BLaER1 treated with 17β-estradiol and CSF1 and Interleukin-3, amounts not matched to agents 10 nM and 100 nM (cell line): Measurements from ENCODE around the gene PSTK.

Experiments used
- H3K27ac ChIP-seq, 11 experiments: shearing (Covaris generic); formaldehyde crosslinking; 2 replicates each; pipeline ENCODE4 v1.8.1; 2022
- H3K27me3 ChIP-seq, 11 experiments: shearing (Covaris generic); formaldehyde crosslinking; 2 replicates each; pipeline ENCODE4 v1.8.1; 2022
- H3K36me3 ChIP-seq, 11 experiments: shearing (Covaris generic); formaldehyde crosslinking; 2 replicates each; pipeline ENCODE4 v1.8.1; 2022
- H3K4me1 ChIP-seq, 10 experiments: shearing (Covaris generic); formaldehyde crosslinking; 2 replicates each; pipeline ENCODE4 v1.8.1; 2022
- H3K4me2 ChIP-seq, 11 experiments: shearing (Covaris generic); formaldehyde crosslinking; 2 replicates each; pipeline ENCODE4 v1.8.1; 2022
- H3K4me3 ChIP-seq, 10 experiments: shearing (Covaris generic); formaldehyde crosslinking; 2 replicates each; pipeline ENCODE4 v1.8.1; 2022
- H3K9ac ChIP-seq, 11 experiments: shearing (Covaris generic); formaldehyde crosslinking; 2 replicates each; pipeline ENCODE4 v1.8.1; 2022
- H3K9me3 ChIP-seq, 11 experiments: shearing (Covaris generic); formaldehyde crosslinking; replicated peaks in 1 of 11; 2 replicates each; pipeline ENCODE4 v1.8.1; 2022
- H4K20me1 ChIP-seq, 11 experiments: shearing (Covaris generic); formaldehyde crosslinking; 2 replicates each; pipeline ENCODE4 v1.8.1; 2022
- Cebpa-rat ChIP-seq, 11 experiments: shearing (Covaris generic); IDR thresholded peaks; 2 replicates each; pipeline ENCODE4 v1.8.1; 2022

PSTK gene

DNA sequence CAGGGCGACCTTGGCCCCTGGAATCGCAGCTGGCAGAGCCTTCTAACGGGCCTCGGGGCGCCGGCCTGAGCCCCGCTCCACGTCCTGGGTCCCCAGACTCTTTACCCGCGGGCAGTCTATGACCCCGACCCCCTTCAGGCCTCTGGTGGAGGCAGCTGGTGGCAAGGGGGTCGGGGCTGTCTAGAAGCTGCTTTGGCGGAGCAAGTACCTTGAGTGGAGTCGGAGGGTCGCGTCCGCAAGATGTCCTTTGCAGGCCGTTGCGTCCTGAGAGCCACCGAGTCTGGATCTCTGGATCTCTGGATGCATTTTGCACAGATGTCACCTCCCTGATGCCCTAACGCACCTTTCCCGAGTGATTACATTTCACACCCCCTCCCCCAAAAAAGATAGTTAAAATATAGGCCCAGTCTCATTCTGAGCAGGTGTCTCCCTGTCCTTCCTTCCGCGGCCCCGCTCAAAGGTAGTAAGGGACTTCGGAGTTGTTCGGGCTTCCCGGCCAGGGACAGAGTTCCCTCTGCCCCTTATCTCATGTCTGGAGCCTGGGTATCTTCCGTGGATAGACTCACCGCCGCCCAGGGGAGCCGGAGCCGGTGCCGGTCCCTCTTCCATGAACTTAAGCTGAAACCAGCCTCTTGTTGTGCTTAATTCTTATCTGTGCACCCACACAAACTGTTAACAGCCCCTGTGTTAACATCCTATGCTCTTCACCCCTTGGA is 29.1 kb downstream of the PSTK start:
- Histone ChIP-seq H3K36me3 (peaks cover 3 to 37% (median 25%) of the 10 kb centered on the region in 11 experiments; a peak in 17 of 22 replicates), H3K4me1 (peaks cover 16 to 41% (median 35%) of the 10 kb centered on the region in 10 experiments), H3K27ac (peak overlapping the region; percentile 53 to 96 (median 76); a peak in 21 of 22 replicates), H3K9me3 (peaks cover 0 to 22% (median 17%) of the 10 kb centered on the region in 11 experiments; a peak in 18 of 22 replicates), H3K9ac (peak overlapping the region; percentile 89 to 98 (median 93)), H3K27me3 (no peaks in the 10 kb centered on the region), H3K4me2 (peak overlapping the region; percentile 87 to 100 (median 96)), H3K4me3 (peak overlapping the region; percentile 85 to 100 (median 97)), H4K20me1 (peaks cover 5 to 39% (median 24%) of the 10 kb centered on the region in 11 experiments; a peak in 13 of 22 replicates)
- TF ChIP-seq Cebpa-rat (IDR thresholded peaks at IDR 0.05) = no peak

DNA sequence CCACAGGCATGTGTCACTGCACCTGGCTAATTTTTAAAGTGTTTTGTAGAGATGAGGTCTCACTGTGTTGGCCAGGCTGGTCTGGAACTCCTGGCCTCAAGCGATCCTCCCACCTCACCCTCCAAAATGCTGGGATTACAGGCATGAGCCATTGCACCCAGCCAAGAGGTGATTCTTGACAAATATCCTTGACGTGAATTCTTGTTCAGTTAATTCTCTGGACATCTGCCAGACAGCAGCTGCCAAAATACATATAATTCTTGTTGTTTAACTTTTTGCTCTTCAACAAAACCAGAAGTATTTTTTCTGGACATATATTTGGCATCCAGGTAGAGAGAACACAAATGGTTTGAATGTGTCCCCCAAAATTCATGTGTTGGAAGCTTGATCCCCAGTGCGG is 31.8 kb downstream of the PSTK start:
- Histone ChIP-seq H3K4me3 (no peak overlapping the region), H3K27ac (no peak overlapping the region), H3K36me3 (peaks cover 0 to 33% (median 18%) of the 10 kb centered on the region in 11 experiments; a peak in 13 of 22 replicates), H3K4me1 (peaks cover 12 to 30% (median 23%) of the 10 kb centered on the region in 10 experiments), H3K9me3 (peaks cover 0 to 22% (median 17%) of the 10 kb centered on the region in 11 experiments; a peak in 18 of 22 replicates), H3K4me2 (no peak overlapping the region), H3K9ac (no peak overlapping the region), H3K27me3 (no peaks in the 10 kb centered on the region), H4K20me1 (peaks cover 0 to 14% (median 4%) of the 10 kb centered on the region in 11 experiments; a peak in 8 of 22 replicates)
- no peak for TF ChIP-seq Cebpa-rat (IDR thresholded peaks at IDR 0.05)

DNA sequence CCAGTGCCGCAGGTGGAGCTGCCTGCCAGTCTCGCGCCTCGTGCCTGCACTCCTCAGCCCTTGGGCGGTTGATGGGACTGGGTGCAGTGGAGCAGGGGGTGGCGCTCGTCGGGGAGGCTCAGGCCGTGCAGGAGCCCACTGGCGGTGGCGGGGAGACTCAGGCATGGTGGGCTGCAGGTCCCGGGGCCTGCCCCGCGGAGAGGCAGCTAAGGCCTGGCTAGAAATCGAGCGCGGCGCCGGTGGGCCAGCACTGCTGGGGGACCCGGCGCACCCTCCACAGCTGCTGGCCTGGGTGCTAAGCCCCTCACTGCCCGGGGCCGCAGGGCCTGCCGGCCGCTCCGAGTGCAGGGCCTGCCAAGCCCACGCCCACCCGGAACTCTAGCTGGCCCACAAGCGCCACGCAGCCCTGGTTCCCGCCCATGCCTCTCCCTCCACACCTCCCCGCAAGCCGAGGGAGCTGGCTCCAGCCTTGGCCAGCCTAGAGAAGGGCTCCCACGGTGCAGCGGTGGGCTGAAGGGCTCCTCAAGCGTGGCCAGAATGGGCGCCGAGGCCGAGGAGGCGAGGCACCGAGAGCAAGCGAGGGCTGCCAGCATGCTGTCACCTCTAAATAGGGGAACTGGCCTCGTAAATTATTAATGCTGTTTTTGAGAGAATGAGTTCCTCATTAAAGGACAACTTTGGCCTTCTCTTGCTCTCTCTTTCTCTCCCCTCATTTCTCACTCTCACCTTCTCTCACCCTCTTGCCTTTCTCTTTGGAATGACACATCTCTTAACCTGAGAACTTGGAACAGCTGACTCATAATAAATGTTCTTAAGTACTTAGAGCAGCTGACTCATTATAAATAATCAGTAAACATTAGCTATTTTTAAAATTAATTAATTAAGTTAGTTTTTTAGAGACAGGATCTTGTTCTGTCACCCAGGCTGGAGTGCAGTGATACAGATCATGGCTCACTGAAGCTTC is 33.5 kb downstream of the PSTK start:
- Histone ChIP-seq H3K36me3 (peaks cover 0 to 33% (median 18%) of the 10 kb centered on the region in 11 experiments; a peak in 13 of 22 replicates), H4K20me1 (no peaks in the 10 kb centered on the region; a peak in 3 of 22 replicates), H3K27me3 (no peaks in the 10 kb centered on the region), H3K9me3 (peaks cover 0 to 22% (median 17%) of the 10 kb centered on the region in 11 experiments; a peak in 18 of 22 replicates), H3K4me2 (no peak overlapping the region), H3K4me1 (peaks cover 7 to 24% (median 16%) of the 10 kb centered on the region in 10 experiments; a peak in 18 of 20 replicates), H3K4me3 (no peak overlapping the region), H3K27ac (no peak overlapping the region), H3K9ac (no peak overlapping the region)
- no peak for TF ChIP-seq Cebpa-rat (IDR thresholded peaks at IDR 0.05)

DNA sequence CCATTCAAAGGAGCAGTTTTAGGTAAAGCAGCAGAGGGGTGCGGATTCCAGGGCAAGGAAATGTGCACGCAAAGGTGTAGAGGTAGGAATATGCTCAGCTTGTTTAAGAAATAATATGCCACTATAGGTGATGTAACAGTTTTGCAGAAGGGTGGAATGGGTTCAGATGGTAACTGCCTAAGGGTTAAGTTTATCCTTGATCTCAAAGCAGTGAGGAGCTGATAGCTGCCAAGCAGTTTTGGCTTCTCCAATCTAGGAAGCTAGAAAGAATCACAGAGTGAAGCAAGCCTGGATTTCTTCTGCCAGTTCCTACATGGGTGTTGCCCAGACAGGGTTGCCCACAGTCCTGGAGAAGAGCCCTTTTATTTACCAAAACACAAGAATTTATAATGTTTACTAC is 34.6 kb downstream of the PSTK start:
- H3K4me1 ChIP-seq = peaks cover under 1 to 14% (median 9%) of the 10 kb centered on the region in 10 experiments; a peak in 18 of 20 replicates
- peaks cover 0 to 33% (median 18%) of the 10 kb centered on the region in 11 experiments; a peak in 13 of 22 replicates for H3K36me3 ChIP-seq
- no peak for TF ChIP-seq Cebpa-rat (IDR thresholded peaks at IDR 0.05)

DNA sequence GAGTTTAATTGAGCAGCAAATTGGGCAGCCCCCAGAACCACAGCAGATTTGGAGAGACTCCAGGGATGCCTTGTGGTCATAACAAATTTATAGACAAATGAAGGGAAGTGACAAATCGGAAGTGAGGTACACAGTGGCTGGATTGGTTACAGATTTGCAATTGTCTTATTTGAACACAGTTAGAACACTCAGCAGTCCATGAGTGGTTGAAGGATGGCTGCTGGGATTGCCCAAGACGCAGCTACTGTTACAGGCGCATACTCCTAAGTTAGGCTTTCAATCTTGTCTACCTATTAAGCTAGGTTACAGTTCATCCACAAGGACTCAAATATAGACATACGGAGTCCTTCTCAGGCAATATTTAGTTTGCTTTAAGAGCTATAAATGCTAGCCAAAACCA is 36.0 kb downstream of the PSTK start:
- Histone ChIP-seq H3K4me3 (no peak overlapping the region), H4K20me1 (no peaks in the 10 kb centered on the region; a peak in 2 of 22 replicates), H3K9ac (no peak overlapping the region)

More for the DNA sequence above, 34.6 kb downstream of the PSTK start:
- no peak overlapping the region for H3K9ac ChIP-seq
- H3K9me3 ChIP-seq = peaks cover 0 to 22% (median 17%) of the 10 kb centered on the region in 11 experiments; a peak in 18 of 22 replicates
- H3K4me2 ChIP-seq = no peak overlapping the region
- no peaks in the 10 kb centered on the region; a peak in 2 of 22 replicates for H4K20me1 ChIP-seq
- no peak overlapping the region for H3K4me3 ChIP-seq
- H3K27me3 ChIP-seq = no peaks in the 10 kb centered on the region
- no peak overlapping the region for H3K27ac ChIP-seq

DNA sequence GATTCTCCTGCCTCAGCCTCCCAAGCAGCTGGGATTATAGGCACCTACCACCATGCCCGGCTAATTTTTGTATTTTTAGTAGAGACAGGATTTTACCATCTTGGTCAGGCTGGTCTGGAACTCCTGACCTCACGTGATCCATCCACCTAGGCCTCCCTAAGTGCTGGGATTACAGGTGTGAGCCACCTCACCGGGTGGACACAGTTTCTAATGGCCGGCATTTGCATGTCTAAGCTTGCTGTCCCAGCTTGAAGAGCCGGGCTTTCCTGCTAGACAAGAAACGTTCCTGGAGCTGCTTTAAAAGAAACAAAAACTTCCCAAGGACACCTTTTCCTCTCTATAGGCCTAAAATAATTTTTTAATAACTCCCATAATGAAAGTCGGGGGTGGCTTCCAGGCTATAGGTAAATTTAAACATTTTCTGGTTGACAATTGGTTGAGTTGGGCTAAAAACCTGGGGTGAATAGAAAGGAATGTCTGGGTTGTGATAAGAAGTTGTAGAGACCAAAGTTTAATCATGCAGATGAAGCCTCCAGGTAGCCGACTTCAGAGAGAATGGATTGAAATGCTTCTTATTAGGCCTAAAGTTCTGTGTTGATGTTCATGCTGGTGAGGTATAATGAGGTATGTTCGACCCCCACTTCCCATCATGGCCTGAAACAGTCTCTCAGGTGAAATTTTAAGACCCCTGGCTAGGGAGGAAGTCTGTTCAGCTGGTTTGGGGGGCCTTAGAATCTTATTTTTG is 37.4 kb downstream of the PSTK start:
- peaks cover 0 to 14% (median 13%) of the 10 kb centered on the region in 11 experiments; a peak in 17 of 22 replicates for H3K9me3 ChIP-seq
- no peak overlapping the region for H3K27ac ChIP-seq
- H3K27me3 ChIP-seq = no peaks in the 10 kb centered on the region
- H3K4me1 ChIP-seq = no peaks in the 10 kb centered on the region
- TF ChIP-seq Cebpa-rat (IDR thresholded peaks at IDR 0.05) = no peak
- no peak overlapping the region for H3K4me2 ChIP-seq
- no peak overlapping the region for H3K9ac ChIP-seq
- H3K36me3 ChIP-seq = peaks cover 0 to 20% (median 10%) of the 10 kb centered on the region in 11 experiments; a peak in 11 of 22 replicates
- no peak overlapping the region for H3K4me3 ChIP-seq
- H4K20me1 ChIP-seq = no peaks in the 10 kb centered on the region; a peak in 1 of 22 replicates

More for the DNA sequence above, 36.0 kb downstream of the PSTK start:
- no peaks in the 10 kb centered on the region for H3K27me3 ChIP-seq
- no peak for TF ChIP-seq Cebpa-rat (IDR thresholded peaks at IDR 0.05)
- no peak overlapping the region for H3K27ac ChIP-seq
- H3K4me2 ChIP-seq = 0 out of 22 replicates have a peak overlapping the region, but pooled peaks of 1 of the 11 experiments have one; percentile 20
- H3K36me3 ChIP-seq = peaks cover 0 to 32% (median 18%) of the 10 kb centered on the region in 11 experiments; a peak in 13 of 22 replicates
- peaks cover 0 to under 1% (median 0%) of the 10 kb centered on the region in 10 experiments; a peak in 2 of 20 replicates for H3K4me1 ChIP-seq
- peaks cover 0 to 22% (median 17%) of the 10 kb centered on the region in 11 experiments; a peak in 18 of 22 replicates for H3K9me3 ChIP-seq

DNA sequence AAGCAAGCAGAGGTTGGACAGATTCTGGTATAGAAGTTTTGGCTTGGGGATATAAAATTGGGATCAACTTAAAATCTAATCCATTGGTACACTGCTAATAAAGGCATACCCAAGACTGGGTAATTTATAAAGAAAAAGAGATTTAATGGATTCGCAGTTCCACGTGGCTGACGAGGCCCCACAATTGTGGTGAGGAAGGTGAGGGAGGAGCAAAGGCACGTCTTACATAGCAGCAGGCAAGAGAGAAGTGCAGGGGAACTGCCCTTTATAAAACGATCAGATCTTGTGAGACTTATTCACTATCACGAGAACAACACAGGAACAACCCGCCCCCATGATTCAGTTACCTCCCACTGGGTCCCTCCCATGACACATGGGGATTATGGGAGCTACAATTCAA is 38.3 kb downstream of the PSTK start:
- Histone ChIP-seq H3K27me3 (no peaks in the 10 kb centered on the region), H3K9me3 (peaks cover 0 to 5% (median 3%) of the 10 kb centered on the region in 11 experiments; a peak in 13 of 22 replicates), H3K4me2 (no peak overlapping the region), H3K4me1 (no peaks in the 10 kb centered on the region), H3K9ac (no peak overlapping the region), H4K20me1 (no peaks in the 10 kb centered on the region; a peak in 2 of 22 replicates), H3K27ac (no peak overlapping the region), H3K36me3 (peaks cover 0 to 10% (median 4%) of the 10 kb centered on the region in 11 experiments; a peak in 8 of 22 replicates), H3K4me3 (no peak overlapping the region)
- no peak for TF ChIP-seq Cebpa-rat (IDR thresholded peaks at IDR 0.05)

DNA sequence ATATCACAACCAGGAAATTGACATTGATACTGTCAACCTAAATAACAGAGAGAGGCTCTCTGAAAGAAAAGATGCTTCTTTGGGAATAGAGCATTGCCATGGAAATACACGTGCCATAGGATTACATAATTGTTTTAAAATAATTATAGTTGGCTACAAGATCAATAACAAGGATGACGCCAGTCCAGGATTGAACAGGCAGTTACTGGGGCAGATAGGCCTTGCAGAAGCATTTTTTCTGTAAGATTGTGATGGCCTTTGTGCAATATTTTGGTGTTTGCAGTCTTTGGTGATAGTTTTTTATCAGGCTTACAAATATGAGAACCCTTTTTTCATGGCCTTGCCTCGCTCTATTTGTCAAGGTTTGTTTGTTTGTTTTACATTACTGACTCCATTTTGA is 39.1 kb downstream of the PSTK start:
- no peak for TF ChIP-seq Cebpa-rat (IDR thresholded peaks at IDR 0.05)
- no peak overlapping the region for H3K4me3 ChIP-seq
- H3K4me2 ChIP-seq = no peak overlapping the region
- H3K9me3 ChIP-seq = peaks cover 0 to 4% (median 0%) of the 10 kb centered on the region in 11 experiments; a peak in 2 of 22 replicates
- H3K36me3 ChIP-seq = peaks cover 0 to 6% (median 0%) of the 10 kb centered on the region in 11 experiments; a peak in 1 of 22 replicates
- H3K9ac ChIP-seq = no peak overlapping the region
- peaks cover 0 to under 1% (median 0%) of the 10 kb centered on the region in 10 experiments; a peak in 1 of 20 replicates for H3K4me1 ChIP-seq
- H4K20me1 ChIP-seq = no peaks in the 10 kb centered on the region; a peak in 1 of 22 replicates
- no peaks in the 10 kb centered on the region for H3K27me3 ChIP-seq
- no peak overlapping the region for H3K27ac ChIP-seq
